ENCODE data around the gene ATL3. TPM values are rescaled to one million over a fixed set of nuclear protein-coding genes. Genes with fewer than 3 reads are reported as not detected.

The ATL3 gene
- total and polyA plus RNA-seq, 2 of the 13 experiments (the other 11 are each of a cell fraction or from before 2014, with no cell fraction given): not detected

DNA sequence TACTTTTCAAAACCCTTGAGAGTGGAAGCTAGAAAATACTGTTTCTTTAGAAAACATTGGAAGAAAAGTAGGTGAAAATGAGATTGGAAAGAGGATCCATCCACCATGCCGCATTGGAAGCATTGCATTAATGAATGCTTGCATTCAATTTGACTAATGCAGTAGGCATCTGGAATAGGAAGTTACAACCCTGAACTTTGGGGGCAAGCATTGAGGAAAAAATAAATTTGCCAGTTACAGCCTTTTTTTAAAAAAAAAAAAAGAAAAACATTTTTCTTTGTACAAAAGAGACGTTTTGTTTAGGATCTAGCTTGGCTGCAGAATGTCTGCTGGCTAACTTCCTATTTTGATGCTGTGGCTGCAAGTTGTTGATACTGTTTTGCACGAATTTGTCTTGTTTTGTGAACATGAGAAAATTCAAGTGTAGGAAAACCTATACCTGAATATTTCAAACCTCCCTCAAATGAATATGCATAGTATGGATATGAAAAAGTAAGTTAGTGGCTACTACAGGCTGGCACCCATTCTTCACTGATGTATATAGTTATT lies 38.2 kb upstream of the ATL3 start:
- Histone ChIP-seq H2AFZ (ENCODE audit: low read length) (no peak overlapping the region), H4K20me1 (ENCODE audit: insufficient read depth, low read length) (no peaks in the 10 kb centered on the region; the same call in 1 of the 2 replicates), H3K27me3 (ENCODE audit: control insufficient read depth in 1 of 2, insufficient read depth in 2 of 2, low read length in 2 of 2) (no peaks in the 10 kb centered on the region), H3K4me3 (replicated peaks in 1 of 3; ENCODE audit: insufficient read depth in 1 of 3, low read depth in 2 of 3, low read length in 3 of 3) (no peak overlapping the region), H3K27ac (ENCODE audit: extremely low read length, insufficient read depth, low read length) (no peak overlapping the region), H3K9me3 (ENCODE audit: low read length) (no peaks in the 10 kb centered on the region), H3K4me2 (ENCODE audit: low read depth, low read length) (no peak overlapping the region), H3K36me3 (replicated peaks in 1 of 2; ENCODE audit: control insufficient read depth in 1 of 2, insufficient read depth in 2 of 2, low read length in 2 of 2) (0 out of 5 replicates have a peak, but pooled peaks cover 0 to under 1% of the 10 kb centered on the region in 2 experiments), H3K79me2 (ENCODE audit: insufficient read depth, low read length) (peaks cover 3% of the 10 kb centered on the region), H3K9ac (ENCODE audit: insufficient read depth, low read depth, low read length) (no peak overlapping the region), H3K4me1 (ENCODE audit: insufficient read depth, low read length) (0 out of 2 replicates have a peak, but pooled peaks cover under 1% of the 10 kb centered on the region)
- BruUV-seq (replicated peaks): no TSS peak
- ChIA-PET CTCF (ENCODE audit: low intra/inter-chr PET ratio, low total read pairs) (no interaction called here), POLR2A (no interaction called here)
- no peak for ATAC-seq
- intact Hi-C loops (cut with micrococcal nuclease; ENCODE audit: unreplicated experiment): no loop called here
- no peak for FAIRE-seq
- in situ Hi-C loops (cut with HindIII; ENCODE audit: extremely low pct_ligation_motif_present, low pct_unique_long_range_greater_than_20kb): no loop called here
- TF ChIP-seq ZNF343 (CRISPR knock-in tag; IDR thresholded peaks at IDR 0.05): no peak
- TF ChIP-seq GLI4 (CRISPR knock-in tag; IDR thresholded peaks at IDR 0.05; ENCODE audit: borderline replicate concordance): no peak
- no peak for TF ChIP-seq NR2F1 (CRISPR knock-in tag; IDR thresholded peaks at IDR 0.05)
- TF ChIP-seq, protein P1, sequence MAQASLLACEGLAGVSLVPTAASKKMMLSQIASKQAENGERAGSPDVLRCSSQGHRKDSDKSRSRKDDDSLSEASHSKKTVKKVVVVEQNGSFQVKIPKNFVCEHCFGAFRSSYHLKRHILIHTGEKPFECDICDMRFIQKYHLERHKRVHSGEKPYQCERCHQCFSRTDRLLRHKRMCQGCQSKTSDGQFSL (CRISPR knock-in tag; IDR thresholded peaks at IDR 0.05): no peak
- TF ChIP-seq DNMT3B (CRISPR knock-in tag; conservative IDR thresholded peaks at IDR 0.05): no peak
- TF ChIP-seq ZNF558 (CRISPR knock-in tag; IDR thresholded peaks at IDR 0.05; ENCODE audit: borderline replicate concordance): no peak
- no peak for TF ChIP-seq ZFY (CRISPR knock-in tag; IDR thresholded peaks at IDR 0.05)
- TF ChIP-seq ZSCAN9 (CRISPR knock-in tag; IDR thresholded peaks at IDR 0.05; ENCODE audit: borderline replicate concordance): no peak
- DNase-seq (ENCODE audit: low spot score): no peak
- 92% methylated on average over 3 of the region's 3 CpGs for WGBS (ENCODE audit: low lambda C conversion rate)

DNA sequence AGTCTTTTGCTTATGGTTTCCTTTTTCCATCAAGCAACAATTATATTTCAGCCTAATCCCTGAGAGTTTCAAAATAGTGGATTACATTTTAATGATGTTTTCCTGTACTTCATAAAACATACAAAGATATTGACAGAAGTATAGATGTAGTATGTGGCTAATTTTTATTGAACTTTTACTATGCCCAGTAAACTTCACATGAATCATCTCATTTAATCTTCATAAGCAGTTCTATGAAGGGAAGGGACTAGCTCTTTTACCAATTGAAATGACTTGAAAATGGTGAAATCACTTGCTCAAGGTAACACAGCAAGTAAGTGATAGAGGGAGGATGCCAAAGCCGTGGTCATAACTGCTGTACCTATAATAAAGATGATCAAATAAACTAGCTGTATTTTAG lies 37.6 kb upstream of the ATL3 start:
- no peak overlapping the region for H3K27ac ChIP-seq (ENCODE audit: extremely low read length, insufficient read depth, low read length)
- H3K36me3 ChIP-seq (replicated peaks in 1 of 2; ENCODE audit: control insufficient read depth in 1 of 2, insufficient read depth in 2 of 2, low read length in 2 of 2): no peaks in the 10 kb centered on the region
- no peaks in the 10 kb centered on the region for H3K9me3 ChIP-seq (ENCODE audit: low read length)
- ATAC-seq (no peak), DNase-seq (ENCODE audit: low spot score) (no peak), FAIRE-seq (no peak)
- no peak overlapping the region for H3K9ac ChIP-seq (ENCODE audit: insufficient read depth, low read depth, low read length)
- 90% methylated on average over 1 of the region's 1 CpG for WGBS (ENCODE audit: low lambda C conversion rate)
- intact Hi-C loops (cut with micrococcal nuclease; ENCODE audit: unreplicated experiment): no loop called here
- in situ Hi-C loops (cut with HindIII; ENCODE audit: extremely low pct_ligation_motif_present, low pct_unique_long_range_greater_than_20kb): no loop called here
- H4K20me1 ChIP-seq (ENCODE audit: insufficient read depth, low read length): no peaks in the 10 kb centered on the region
- H3K27me3 ChIP-seq (ENCODE audit: control insufficient read depth in 1 of 2, insufficient read depth in 2 of 2, low read length in 2 of 2): no peaks in the 10 kb centered on the region
- BruUV-seq (replicated peaks): no TSS peak
- no peak overlapping the region for H3K4me3 ChIP-seq (replicated peaks in 1 of 3; ENCODE audit: insufficient read depth in 1 of 3, low read depth in 2 of 3, low read length in 3 of 3)
- ChIA-PET POLR2A (no interaction called here), CTCF (ENCODE audit: low intra/inter-chr PET ratio, low total read pairs) (no interaction called here)
- TF ChIP-seq ZFP1 (CRISPR knock-in tag; IDR thresholded peaks at IDR 0.05): no peak
- H3K4me1 ChIP-seq (ENCODE audit: insufficient read depth, low read length): no peaks in the 10 kb centered on the region
- no peak overlapping the region for H3K4me2 ChIP-seq (ENCODE audit: low read depth, low read length)
- no peak overlapping the region for H2AFZ ChIP-seq (ENCODE audit: low read length)
- peaks cover 3% of the 10 kb centered on the region for H3K79me2 ChIP-seq (ENCODE audit: insufficient read depth, low read length)

All from HepG2 (cell line).